Amniotic stem cell (primary cell): ENCODE data around the gene C21orf91.

Source experiments
- DNase-seq: peaks from one replicate; lab custom pipeline; 2025; lab: John Stamatoyannopoulos, UW

Gene C21orf91

GRCh38 chr21:17819114-17819876 is at the start of gene C21orf91:
Gene C21orf91 (minus strand): TSS chr21:17819356. CDS start chr21:17818318, 1,038 bp downstream.
- DNase-seq, result peak; percentile 60

- no peak for DNase-seq
Measured at GRCh38 chr21:17866590-17866989, 47.4 kb upstream of the C21orf91 start.

- no peak for DNase-seq
Measured at GRCh38 chr21:17859661-17860060, 40.5 kb upstream of the C21orf91 start.

- DNase-seq, result no peak
Measured at GRCh38 chr21:17858747-17859146, 39.6 kb upstream of the C21orf91 start.

GRCh38 chr21:17854745-17855144 is 35.6 kb upstream of the C21orf91 start:
- DNase-seq, result no peak

GRCh38 chr21:17853393-17854275 is 34.5 kb upstream of the C21orf91 start:
- DNase-seq, result no peak

- peak; percentile 76 for DNase-seq
Measured at GRCh38 chr21:17848228-17848627, 29.1 kb upstream of the C21orf91 start.

- no peak for DNase-seq
Measured at GRCh38 chr21:17841103-17841502, 21.9 kb upstream of the C21orf91 start.

- no peak for DNase-seq
Measured at GRCh38 chr21:17834639-17835354, 15.6 kb upstream of the C21orf91 start.

GRCh38 chr21:17829472-17829871 is 10.3 kb upstream of the C21orf91 start:
- DNase-seq, result no peak

- no peak for DNase-seq
Measured at GRCh38 chr21:17828223-17828622, 9.1 kb upstream of the C21orf91 start.

GRCh38 chr21:17823846-17824245 is 4.7 kb upstream of the C21orf91 start:
- no peak for DNase-seq

- no peak for DNase-seq
Measured at GRCh38 chr21:17821121-17821520, 2.0 kb upstream of the C21orf91 start.

GRCh38 chr21:17819877-17820229 is 697 bp upstream of the C21orf91 start:
- DNase-seq, result no peak

- DNase-seq, result no peak
Measured at GRCh38 chr21:17818186-17819113, 706 bp downstream of the C21orf91 start.

GRCh38 chr21:17813353-17813752 is 5.8 kb downstream of the C21orf91 start:
- no peak for DNase-seq

GRCh38 chr21:17805966-17806365 is 13.2 kb downstream of the C21orf91 start:
- no peak for DNase-seq

GRCh38 chr21:17803536-17803935 is 15.6 kb downstream of the C21orf91 start:
- DNase-seq, result no peak

GRCh38 chr21:17802572-17802971 is 16.6 kb downstream of the C21orf91 start:
- no peak for DNase-seq

- DNase-seq, result no peak
Measured at GRCh38 chr21:17799414-17800164, 19.6 kb downstream of the C21orf91 start.

GRCh38 chr21:17798796-17799195 is 20.4 kb downstream of the C21orf91 start:
- no peak for DNase-seq
